ENCODE measurements around the gene ZBTB18. TPM values are rescaled to one million over a fixed set of nuclear protein-coding genes. Genes with fewer than 3 reads are reported as not detected.

ZBTB18 gene
- total and polyA plus RNA-seq, 2 of the 4 experiments (the other 2 are of a cell fraction): 10.0 to 16.0 TPM

DNA sequence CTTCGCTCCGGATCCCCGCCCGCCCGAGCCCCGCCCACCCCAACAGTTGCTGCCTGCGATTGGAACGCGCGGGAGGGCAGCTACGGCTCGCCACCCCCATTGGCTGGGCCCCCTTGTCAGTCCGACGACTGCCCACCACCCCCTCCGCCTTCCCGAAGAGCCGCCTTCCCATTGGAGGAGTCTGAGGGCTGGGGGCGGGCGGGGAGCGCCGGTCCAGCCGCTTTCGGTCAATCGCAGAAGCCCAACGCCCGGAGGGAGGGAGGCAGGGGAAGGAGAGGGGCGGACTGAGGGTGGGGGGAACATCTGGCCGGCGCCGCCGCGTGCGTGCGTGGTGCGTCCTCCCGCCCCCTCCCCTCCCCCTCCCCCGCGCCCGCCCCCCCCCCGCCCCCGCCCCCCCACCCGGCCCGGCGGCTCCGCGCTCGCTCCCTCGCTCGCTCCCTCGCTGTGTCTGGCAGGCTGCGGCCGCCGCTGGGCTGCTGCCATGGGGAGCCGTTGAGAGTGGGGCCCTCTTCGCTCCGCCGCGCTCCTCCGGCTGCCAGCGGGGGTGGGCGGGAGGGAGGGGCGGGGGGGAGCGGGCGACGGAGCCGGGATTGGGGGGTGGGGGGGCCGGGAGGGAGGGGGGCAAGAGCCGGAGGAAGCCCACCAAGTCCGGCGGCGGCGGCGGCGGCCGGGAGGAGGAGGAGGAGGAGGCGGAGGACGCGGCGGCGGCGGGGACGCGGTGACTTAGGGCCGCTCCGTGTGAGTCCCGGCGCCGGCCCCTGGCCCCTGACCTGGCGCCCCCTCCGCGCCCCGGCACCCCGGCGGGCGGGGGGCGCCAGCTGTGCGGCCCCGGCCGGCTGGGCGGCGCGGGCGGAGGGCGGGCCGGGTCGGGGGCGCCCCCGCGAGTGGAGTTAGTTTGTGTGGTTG is 2.6 kb upstream of the ZBTB18 start:
- peaks cover 2% of the 10 kb centered on the region; the same call in 1 of the 2 replicates for H3K4me1 ChIP-seq (ENCODE audit: control insufficient read depth, insufficient read depth, low read length)
- peaks cover 9 to 27% of the 10 kb centered on the region in 2 experiments; a peak in 3 of 4 replicates for H3K79me1 ChIP-seq (ENCODE audit: low read depth in 1 of 2, low read length in 2 of 2)
- no peak overlapping the region for H3K56ac ChIP-seq (ENCODE audit: extremely low read depth, insufficient read depth, low read length)
- H3K4me2 ChIP-seq (ENCODE audit: low read depth, low read length): no peak overlapping the region
- in situ Hi-C loops (cut with MboI; ENCODE audit: low sequenced_read_pairs) (no loop called here), intact Hi-C loops (cut with micrococcal nuclease) (loop anchor here (1.0 to 10.0 kb wide), 7 partner anchors 131 to 706 kb away; partner anchors contain the start of gene AKT3), dilution Hi-C loops (cut with HindIII; ENCODE audit: low sequenced_read_pairs, unreplicated experiment) (no loop called here)
- BruUV-seq (replicated peaks): no TSS peak
- no peak overlapping the region for H3K18ac ChIP-seq (ENCODE audit: low read depth, low read length)
- no peak overlapping the region for H2BK15ac ChIP-seq (ENCODE audit: low read depth, low read length)
- H2BK20ac ChIP-seq (ENCODE audit: low read depth, low read length): no peak overlapping the region
- no peaks in the 10 kb centered on the region for H3K9me3 ChIP-seq (ENCODE audit: control insufficient read depth, insufficient read depth, low read length)
- ChIA-PET CTCF (no interaction called here), POLR2A (ENCODE audit: unreplicated experiment) (interaction anchor here (0.5 to 0.6 kb wide), 3 partner anchors 36 to 218 kb away, joined by 3 to 7 read pairs (median 7); no protein-coding TSS in a partner anchor)
- no peak overlapping the region for H2AK5ac ChIP-seq (ENCODE audit: low read depth, low read length)
- WGBS, 2 experiments (ENCODE audit: extremely low coverage in 2 of 2, insufficient read length in 1 of 2): 2% methylated on average over 9 of the region's 109 CpGs; no CpG with 5 or more reads in 1 of the 2 experiments
- no peak overlapping the region for H4K8ac ChIP-seq (ENCODE audit: low read depth in 2 of 2, low read length in 2 of 2)
- no peak overlapping the region for H2BK120ac ChIP-seq (ENCODE audit: low read depth, low read length)
- H4K91ac ChIP-seq (ENCODE audit: insufficient read depth, low read depth, low read length): no peak overlapping the region
- ATAC-seq (ENCODE audit: low read depth) (peak; percentile 97), DNase-seq (peak; percentile 99)
- H3K23ac ChIP-seq (ENCODE audit: low read depth, low read length): no peak overlapping the region
- no peaks in the 10 kb centered on the region for H3K36me3 ChIP-seq (ENCODE audit: control insufficient read depth, insufficient read depth, low read length)
- H3K9ac ChIP-seq (ENCODE audit: low read depth, low read length): no peak overlapping the region; the same call in 1 of the 2 replicates
- H4K5ac ChIP-seq (ENCODE audit: low read depth, low read length): no peak overlapping the region
- H2AFZ ChIP-seq (replicated peaks; ENCODE audit: low read length, poor library complexity): no peak overlapping the region
- peak overlapping the region; percentile 61 for H3K27ac ChIP-seq (ENCODE audit: insufficient read depth, low read length)
- no peak overlapping the region for H3K14ac ChIP-seq (replicated peaks; ENCODE audit: low read depth, low read length)
- no peaks in the 10 kb centered on the region for H3K9me1 ChIP-seq (ENCODE audit: insufficient read depth, low read length)
- H2AK9ac ChIP-seq (replicated peaks; ENCODE audit: low read depth, low read length, poor library complexity): no peak overlapping the region
- no peak overlapping the region for H2BK5ac ChIP-seq (ENCODE audit: low read depth, low read length, poor library complexity, severe bottlenecking)
- peaks cover 6% of the 10 kb centered on the region for H3K27me3 ChIP-seq (ENCODE audit: control insufficient read depth, insufficient read depth, low read length)
- peak overlapping the region; percentile 82 for H3K4me3 ChIP-seq (ENCODE audit: insufficient read depth, low read depth, low read length)
- peaks cover 19% of the 10 kb centered on the region for H4K20me1 ChIP-seq (ENCODE audit: insufficient read depth, low read length)
- no peak overlapping the region for H3K4ac ChIP-seq (ENCODE audit: low read depth, low read length)
- TF ChIP-seq MXI1 (IDR thresholded peaks at IDR 0.05; ENCODE audit: borderline replicate concordance, low read depth, low read length) (0 out of 2 replicates have a peak, but pooled peaks have one; percentile 7), RAD21 (IDR thresholded peaks at IDR 0.05; ENCODE audit: low read length) (no peak), FOS (IDR thresholded peaks at IDR 0.05; ENCODE audit: low read depth, low read length) (0 out of 2 replicates have a peak, but pooled peaks have one; percentile 17), CHD1 (IDR thresholded peaks at IDR 0.05; ENCODE audit: low read depth, low read length) (no peak), MAFK (IDR thresholded peaks at IDR 0.05; ENCODE audit: low read depth, low read length) (no peak), BHLHE40 (IDR thresholded peaks at IDR 0.05; ENCODE audit: low read depth, low read length) (peak; percentile 49; the same call in 1 of the 2 replicates), CEBPB (IDR thresholded peaks at IDR 0.05; ENCODE audit: low read depth, low read length) (no peak), RCOR1 (IDR thresholded peaks at IDR 0.05; ENCODE audit: insufficient replicate concordance, low read length) (no peak), POLR2A (IDR thresholded peaks at IDR 0.05; ENCODE audit: low read depth, low read length) (no peak; the same call in 1 of the 2 replicates), RFX5 (IDR thresholded peaks at IDR 0.05; ENCODE audit: low read depth, low read length) (no peak)
- TF ChIP-seq, protein P1, sequence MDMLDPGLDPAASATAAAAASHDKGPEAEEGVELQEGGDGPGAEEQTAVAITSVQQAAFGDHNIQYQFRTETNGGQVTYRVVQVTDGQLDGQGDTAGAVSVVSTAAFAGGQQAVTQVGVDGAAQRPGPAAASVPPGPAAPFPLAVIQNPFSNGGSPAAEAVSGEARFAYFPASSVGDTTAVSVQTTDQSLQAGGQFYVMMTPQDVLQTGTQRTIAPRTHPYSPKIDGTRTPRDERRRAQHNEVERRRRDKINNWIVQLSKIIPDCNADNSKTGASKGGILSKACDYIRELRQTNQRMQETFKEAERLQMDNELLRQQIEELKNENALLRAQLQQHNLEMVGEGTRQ (IDR thresholded peaks at IDR 0.05; ENCODE audit: low read depth, low read length): no peak
- TF ChIP-seq, protein P2, sequence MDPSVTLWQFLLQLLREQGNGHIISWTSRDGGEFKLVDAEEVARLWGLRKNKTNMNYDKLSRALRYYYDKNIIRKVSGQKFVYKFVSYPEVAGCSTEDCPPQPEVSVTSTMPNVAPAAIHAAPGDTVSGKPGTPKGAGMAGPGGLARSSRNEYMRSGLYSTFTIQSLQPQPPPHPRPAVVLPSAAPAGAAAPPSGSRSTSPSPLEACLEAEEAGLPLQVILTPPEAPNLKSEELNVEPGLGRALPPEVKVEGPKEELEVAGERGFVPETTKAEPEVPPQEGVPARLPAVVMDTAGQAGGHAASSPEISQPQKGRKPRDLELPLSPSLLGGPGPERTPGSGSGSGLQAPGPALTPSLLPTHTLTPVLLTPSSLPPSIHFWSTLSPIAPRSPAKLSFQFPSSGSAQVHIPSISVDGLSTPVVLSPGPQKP (IDR thresholded peaks at IDR 0.05; ENCODE audit: borderline replicate concordance, low read depth, low read length): no peak
- TF ChIP-seq, protein P3, sequence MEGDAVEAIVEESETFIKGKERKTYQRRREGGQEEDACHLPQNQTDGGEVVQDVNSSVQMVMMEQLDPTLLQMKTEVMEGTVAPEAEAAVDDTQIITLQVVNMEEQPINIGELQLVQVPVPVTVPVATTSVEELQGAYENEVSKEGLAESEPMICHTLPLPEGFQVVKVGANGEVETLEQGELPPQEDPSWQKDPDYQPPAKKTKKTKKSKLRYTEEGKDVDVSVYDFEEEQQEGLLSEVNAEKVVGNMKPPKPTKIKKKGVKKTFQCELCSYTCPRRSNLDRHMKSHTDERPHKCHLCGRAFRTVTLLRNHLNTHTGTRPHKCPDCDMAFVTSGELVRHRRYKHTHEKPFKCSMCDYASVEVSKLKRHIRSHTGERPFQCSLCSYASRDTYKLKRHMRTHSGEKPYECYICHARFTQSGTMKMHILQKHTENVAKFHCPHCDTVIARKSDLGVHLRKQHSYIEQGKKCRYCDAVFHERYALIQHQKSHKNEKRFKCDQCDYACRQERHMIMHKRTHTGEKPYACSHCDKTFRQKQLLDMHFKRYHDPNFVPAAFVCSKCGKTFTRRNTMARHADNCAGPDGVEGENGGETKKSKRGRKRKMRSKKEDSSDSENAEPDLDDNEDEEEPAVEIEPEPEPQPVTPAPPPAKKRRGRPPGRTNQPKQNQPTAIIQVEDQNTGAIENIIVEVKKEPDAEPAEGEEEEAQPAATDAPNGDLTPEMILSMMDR (conservative IDR thresholded peaks at IDR 0.05; ENCODE audit: low read depth, low read length): no peak

All from IMR-90 (cell line).